NCI-H460 (cell line): Measurements from ENCODE around the gene ACAN. TPM values are rescaled to one million over a fixed set of nuclear protein-coding genes. Genes with fewer than 3 reads are reported as not detected.
A peak's percentile ranks its signal among the peaks of the same experiment; 100 is the strongest.

Experiments
- DNase-seq: peaks from one replicate; pipeline ENCODE4 v3.0.0-alpha.2; 2016; ENCODE audit warnings: low read depth; ENCODE audit errors: extremely low read depth
- total RNA-seq: library from RNA; depleted of rRNA; stranded (reverse); fragments of >200 nt; shearing (Covaris generic); gene quantifications from 2 replicates; pipeline ENCODE4 v1.2.3, GENCODE V29; 2014

The ACAN gene
- total RNA-seq, 1 experiment from 2014 or later = not detected

GRCh38 chr15:88800738-88801137 is 2.5 kb upstream of the ACAN start:
- no peak for DNase-seq

GRCh38 chr15:88802250-88802990 is 816 bp upstream of the ACAN start:
- DNase-seq = no peak

- no peak for DNase-seq
Measured at GRCh38 chr15:88802991-88803240, 320 bp upstream of the ACAN start.

DNA sequence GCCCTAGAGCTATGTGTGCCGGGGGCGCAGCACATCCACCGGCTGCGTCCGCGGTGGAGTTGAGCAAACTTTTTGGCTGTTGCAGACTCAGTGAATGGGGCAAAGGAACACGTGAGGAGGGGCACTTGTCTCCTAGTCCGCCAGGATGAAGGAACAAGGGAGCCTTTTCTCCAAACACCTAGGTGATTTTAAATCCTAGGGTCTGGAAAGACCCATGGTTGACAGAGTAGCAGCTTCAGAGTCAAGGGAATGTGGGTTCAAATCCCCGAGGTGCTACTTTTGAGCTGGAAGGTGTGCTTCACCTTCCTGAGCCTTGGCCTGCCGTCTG is 648 bp downstream of the ACAN start:
- DNase-seq = no peak

- no peak for DNase-seq
Measured at GRCh38 chr15:88804257-88804656, 1.0 kb downstream of the ACAN start.

DNA sequence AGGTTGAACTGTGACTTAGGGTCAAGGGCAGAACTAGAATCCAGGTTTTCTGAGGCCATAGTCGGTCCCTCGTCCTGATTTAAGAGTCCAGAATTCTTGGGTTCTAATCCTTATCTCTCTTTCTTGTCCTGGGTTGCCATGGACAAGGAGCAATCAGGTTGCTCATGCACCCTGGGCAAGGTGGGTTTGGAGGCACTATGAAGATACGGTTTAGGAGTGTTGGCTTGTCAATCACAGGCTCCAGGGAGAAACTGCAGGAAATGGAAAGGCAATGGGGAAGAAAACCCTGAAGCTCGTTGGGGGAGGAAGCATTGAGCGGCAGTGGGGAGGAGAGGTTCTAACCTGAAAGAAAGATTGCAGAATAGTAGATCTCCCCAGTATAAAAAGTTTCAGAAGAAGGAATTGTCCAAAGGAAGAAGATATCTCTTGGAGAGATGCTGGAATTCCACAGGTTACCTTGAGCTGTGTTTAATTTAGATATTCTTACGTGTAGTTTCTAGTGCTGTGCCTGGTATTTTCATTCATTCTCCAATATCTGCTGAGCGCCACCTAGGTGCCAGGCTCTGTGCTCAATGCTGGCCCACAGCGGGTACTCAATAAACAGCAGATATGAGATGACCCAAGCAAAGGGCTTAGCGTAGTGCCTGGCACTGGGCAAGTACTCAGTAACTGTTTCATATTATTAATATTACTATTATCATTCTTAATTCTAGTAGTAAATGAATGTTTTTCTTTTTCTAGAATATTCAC is 2.0 kb downstream of the ACAN start:
- DNase-seq = peak; percentile 12

DNA sequence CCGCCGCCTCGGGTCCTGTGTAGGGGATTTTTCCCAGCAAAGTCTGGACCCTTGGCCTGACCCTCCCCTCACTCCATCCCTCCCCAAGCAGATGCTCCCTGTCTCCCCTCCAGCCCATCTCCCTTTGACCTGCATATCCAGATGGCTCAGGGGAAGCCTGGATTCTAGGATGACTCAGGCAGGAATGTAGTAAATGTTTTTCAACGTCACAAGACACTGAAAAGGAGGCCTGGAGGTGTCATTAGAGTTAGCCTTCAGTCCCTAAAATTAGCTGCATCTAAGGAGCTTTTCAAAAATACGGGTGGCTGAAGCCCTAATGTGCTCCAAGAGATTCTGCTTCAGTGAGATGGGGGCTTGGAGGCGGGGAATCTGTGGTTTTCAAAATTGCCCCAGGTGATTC is 7.2 kb downstream of the ACAN start:
- no peak for DNase-seq

DNA sequence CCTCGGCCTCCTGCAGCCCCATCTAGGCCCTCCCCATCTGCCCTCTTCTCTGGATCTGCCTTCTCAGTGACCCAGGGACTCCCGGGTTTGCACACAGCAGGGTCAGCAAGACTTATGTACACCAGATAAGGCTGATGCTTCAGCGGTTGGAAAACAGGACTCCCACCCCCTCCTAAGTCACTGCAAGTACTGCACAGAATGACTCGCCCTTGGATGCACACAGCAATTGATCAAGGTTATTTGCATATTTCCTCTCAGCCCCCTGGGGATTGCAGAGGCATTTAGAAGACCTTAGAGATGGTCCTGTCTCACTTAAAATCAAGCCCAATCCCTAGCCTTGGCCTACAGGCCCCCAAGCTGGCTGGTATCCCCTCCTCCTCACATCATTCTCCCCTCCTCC is 8.9 kb downstream of the ACAN start:
- no peak for DNase-seq

GRCh38 chr15:88813960-88814359 is 10.7 kb downstream of the ACAN start:
- DNase-seq = no peak

GRCh38 chr15:88814393-88814792 is 11.2 kb downstream of the ACAN start:
- DNase-seq = no peak

DNA sequence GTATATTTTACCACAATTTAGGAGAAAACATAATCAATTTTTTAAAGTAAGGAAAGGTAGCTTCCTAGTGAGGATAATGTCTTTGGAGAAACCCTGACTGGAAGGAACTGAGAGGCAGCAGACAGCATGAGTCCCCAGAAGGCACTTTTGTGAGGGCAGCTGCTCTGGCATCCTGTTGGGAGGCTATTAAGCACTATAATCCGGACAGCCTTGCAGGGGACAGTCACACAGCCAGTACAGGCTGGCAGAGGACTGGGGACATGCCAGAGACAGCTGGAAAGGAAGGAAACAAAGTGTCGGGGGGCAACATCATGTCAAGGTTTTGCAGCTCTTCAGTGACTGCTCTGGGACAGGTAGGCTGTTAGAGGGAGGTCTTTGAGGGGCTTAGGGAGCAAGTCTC is 15.7 kb downstream of the ACAN start:
- DNase-seq = no peak

DNA sequence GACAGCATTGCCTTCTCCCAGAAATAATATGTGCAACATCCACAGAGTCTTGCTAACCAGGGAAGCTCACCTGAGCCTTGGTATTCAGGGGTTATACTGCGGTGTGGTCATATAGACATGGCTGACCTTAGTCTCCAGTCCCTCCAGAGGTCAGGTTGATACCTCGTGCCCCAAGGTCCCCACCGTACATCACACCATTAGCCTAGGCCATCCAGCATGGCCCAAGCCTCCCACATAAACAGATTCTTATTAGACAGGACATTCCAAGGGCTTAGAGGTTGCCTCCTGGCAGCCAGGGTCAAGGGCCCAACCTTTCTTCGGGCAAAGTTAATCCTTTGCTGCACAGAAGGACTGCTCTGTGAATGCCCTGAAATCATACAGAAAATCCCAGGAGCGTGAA is 18.8 kb downstream of the ACAN start:
- no peak for DNase-seq

DNA sequence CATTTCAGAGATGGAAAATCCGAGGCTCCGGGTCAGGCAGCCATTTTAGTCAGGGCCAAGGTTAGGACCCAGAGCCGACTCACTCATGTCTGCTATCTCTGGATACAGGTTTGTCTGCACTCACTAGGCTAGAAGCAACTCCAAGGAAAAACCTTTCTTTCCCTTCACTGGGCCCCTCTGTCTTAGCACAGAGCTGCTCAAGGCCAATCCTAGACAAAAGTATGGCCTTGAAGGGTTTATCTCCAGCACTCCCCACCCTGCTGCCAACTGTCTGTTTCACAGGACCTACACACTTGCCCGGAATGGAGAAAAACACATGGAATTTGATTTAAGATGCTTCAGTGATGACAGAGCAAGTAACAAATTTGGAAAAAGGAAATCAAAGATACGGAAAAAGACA is 25.6 kb downstream of the ACAN start:
- DNase-seq = no peak

GRCh38 chr15:88830016-88830415 is 26.8 kb downstream of the ACAN start:
- peak; percentile 63 for DNase-seq

- no peak for DNase-seq
Measured at GRCh38 chr15:88832820-88833730, 29.8 kb downstream of the ACAN start.

DNA sequence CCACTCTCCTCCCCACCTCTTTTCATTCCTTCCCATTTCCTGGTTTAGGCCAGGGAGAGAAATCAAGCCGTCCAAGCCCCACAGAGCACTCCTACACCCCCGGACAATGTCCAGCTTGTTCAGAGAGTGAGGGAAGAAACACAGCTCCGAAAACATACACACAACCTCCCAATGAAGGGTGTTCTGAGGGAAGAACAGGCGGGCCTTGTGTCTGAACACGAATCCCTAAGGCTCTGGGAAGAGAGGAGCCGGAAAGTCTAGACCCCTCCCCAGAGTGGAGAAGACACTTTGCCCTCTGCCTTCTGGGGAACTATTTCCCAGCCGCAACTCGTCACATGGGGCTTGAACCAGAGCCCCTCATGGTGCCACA is 30.5 kb downstream of the ACAN start:
- DNase-seq = peak; percentile 7

GRCh38 chr15:88834211-88834812 is 31.1 kb downstream of the ACAN start:
- DNase-seq = peak; percentile 60

- no peak for DNase-seq
Measured at GRCh38 chr15:88835119-88835518, 31.9 kb downstream of the ACAN start.

DNA sequence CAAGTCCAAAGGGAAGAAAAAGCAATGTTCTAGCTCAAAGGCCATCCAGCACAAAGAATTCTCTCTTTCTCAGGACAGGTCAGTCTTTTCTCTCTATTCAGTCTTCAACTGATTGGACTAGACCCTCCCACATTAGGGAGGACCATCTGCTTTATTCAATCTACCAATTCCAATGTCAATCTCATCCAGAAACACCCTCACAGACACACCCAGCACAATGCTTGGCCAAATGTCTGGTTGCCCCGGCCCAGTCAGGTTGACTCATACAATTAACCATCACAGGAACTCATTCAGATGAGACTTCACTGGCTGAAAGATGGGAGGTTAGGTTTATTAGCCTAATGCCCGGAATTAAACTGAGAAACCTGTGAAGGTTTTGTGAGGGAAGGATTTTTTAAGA is 32.4 kb downstream of the ACAN start:
- DNase-seq = peak; percentile 15

DNA sequence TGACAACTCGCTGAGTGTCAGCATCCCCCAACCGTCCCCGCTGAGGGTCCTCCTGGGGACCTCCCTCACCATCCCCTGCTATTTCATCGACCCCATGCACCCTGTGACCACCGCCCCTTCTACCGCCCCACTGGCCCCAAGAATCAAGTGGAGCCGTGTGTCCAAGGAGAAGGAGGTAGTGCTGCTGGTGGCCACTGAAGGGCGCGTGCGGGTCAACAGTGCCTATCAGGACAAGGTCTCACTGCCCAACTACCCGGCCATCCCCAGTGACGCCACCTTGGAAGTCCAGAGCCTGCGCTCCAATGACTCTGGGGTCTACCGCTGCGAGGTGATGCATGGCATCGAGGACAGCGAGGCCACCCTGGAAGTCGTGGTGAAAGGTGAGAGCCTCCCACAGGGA is 35.4 kb downstream of the ACAN start:
- no peak for DNase-seq

GRCh38 chr15:88839146-88839545 is 35.9 kb downstream of the ACAN start:
- DNase-seq = no peak
